ENCODE data around the gene GPC6. TPM values are rescaled to one million over a fixed set of nuclear protein-coding genes. Genes with fewer than 3 reads are reported as not detected.

The GPC6 gene
- polyA plus RNA-seq, 1 donor (not counting 4 experiments of a cell fraction or from before 2014, with no cell fraction given): 0.42 TPM

- Histone ChIP-seq H3K4me3 (ENCODE audit: control insufficient read depth in 2 of 3, extremely low read depth in 1 of 3, insufficient read depth in 2 of 3, low read depth in 1 of 3, low read length in 3 of 3) (no peak overlapping the region), H3K79me2 (ENCODE audit: control insufficient read depth, insufficient read depth, low read length) (no peaks in the 10 kb centered on the region), H3K9me1 (ENCODE audit: control insufficient read depth, extremely low read depth, insufficient read depth, low read length) (no peaks in the 10 kb centered on the region), H3K9ac (ENCODE audit: control insufficient read depth, extremely low read depth, insufficient read depth, low read length) (no peak overlapping the region), H3K9me3 (ENCODE audit: control insufficient read depth, low read depth, low read length) (no peaks in the 10 kb centered on the region), H3K27ac (ENCODE audit: control insufficient read depth, insufficient read depth, low read length) (no peak overlapping the region), H3K27me3 (ENCODE audit: control insufficient read depth, extremely low read depth, insufficient read depth, low read length) (no peaks in the 10 kb centered on the region), H3K36me3 (ENCODE audit: control insufficient read depth in 2 of 2, extremely low read depth in 1 of 2, insufficient read depth in 2 of 2, low read length in 2 of 2) (no peaks in the 10 kb centered on the region), H4K20me1 (ENCODE audit: control insufficient read depth, extremely low read depth, insufficient read depth, low read length) (no peaks in the 10 kb centered on the region), H3K4me1 (ENCODE audit: control insufficient read depth, extremely low read depth, insufficient read depth, low read length) (no peaks in the 10 kb centered on the region), H2AFZ (ENCODE audit: control insufficient read depth, low read length) (no peak overlapping the region), H3K4me2 (ENCODE audit: control insufficient read depth, extremely low read depth, insufficient read depth, low read depth, low read length) (no peak overlapping the region)
- no peak for DNase-seq (ENCODE audit: low read depth, low spot score)
- dilution Hi-C loops (cut with MboI; ENCODE audit: extremely low pct_ligation_motif_present, low sequenced_read_pairs): no loop called here
- FAIRE-seq: no peak
- TF ChIP-seq EZH2 (IDR thresholded peaks at IDR 0.05; ENCODE audit: low read length): no peak
- no peak for TF ChIP-seq CTCF (optimal IDR thresholded peaks at IDR 0.05 in 1 of 3, IDR thresholded peaks at IDR 0.05 in 1 of 3, conservative IDR thresholded peaks at IDR 0.05 in 1 of 3; ENCODE audit: extremely low read depth in 1 of 3, insufficient read depth in 2 of 3, low read length in 3 of 3)
Observed at GRCh38 chr13:94172416-94172815, 945.8 kb downstream of the GPC6 start.

- H3K27ac ChIP-seq (ENCODE audit: control insufficient read depth, insufficient read depth, low read length): no peak overlapping the region
- no peaks in the 10 kb centered on the region for H4K20me1 ChIP-seq (ENCODE audit: control insufficient read depth, extremely low read depth, insufficient read depth, low read length)
- no peaks in the 10 kb centered on the region for H3K27me3 ChIP-seq (ENCODE audit: control insufficient read depth, extremely low read depth, insufficient read depth, low read length)
- H3K79me2 ChIP-seq (ENCODE audit: control insufficient read depth, insufficient read depth, low read length): no peaks in the 10 kb centered on the region
- no peaks in the 10 kb centered on the region for H3K36me3 ChIP-seq (ENCODE audit: control insufficient read depth in 2 of 2, extremely low read depth in 1 of 2, insufficient read depth in 2 of 2, low read length in 2 of 2)
- no peak overlapping the region for H3K4me3 ChIP-seq (ENCODE audit: control insufficient read depth in 2 of 3, extremely low read depth in 1 of 3, insufficient read depth in 2 of 3, low read depth in 1 of 3, low read length in 3 of 3)
- H3K9me3 ChIP-seq (ENCODE audit: control insufficient read depth, low read depth, low read length): no peaks in the 10 kb centered on the region
- H3K4me2 ChIP-seq (ENCODE audit: control insufficient read depth, extremely low read depth, insufficient read depth, low read depth, low read length): no peak overlapping the region
- TF ChIP-seq CTCF (optimal IDR thresholded peaks at IDR 0.05 in 1 of 3, IDR thresholded peaks at IDR 0.05 in 1 of 3, conservative IDR thresholded peaks at IDR 0.05 in 1 of 3; ENCODE audit: extremely low read depth in 1 of 3, insufficient read depth in 2 of 3, low read length in 3 of 3) (no peak), EZH2 (IDR thresholded peaks at IDR 0.05; ENCODE audit: low read length) (no peak)
- H3K9ac ChIP-seq (ENCODE audit: control insufficient read depth, extremely low read depth, insufficient read depth, low read length): no peak overlapping the region
- dilution Hi-C loops (cut with MboI; ENCODE audit: extremely low pct_ligation_motif_present, low sequenced_read_pairs): no loop called here
- H3K4me1 ChIP-seq (ENCODE audit: control insufficient read depth, extremely low read depth, insufficient read depth, low read length): no peaks in the 10 kb centered on the region
- no peak for FAIRE-seq
- DNase-seq (ENCODE audit: low read depth, low spot score): no peak
- H3K9me1 ChIP-seq (ENCODE audit: control insufficient read depth, extremely low read depth, insufficient read depth, low read length): no peaks in the 10 kb centered on the region
- H2AFZ ChIP-seq (ENCODE audit: control insufficient read depth, low read length): no peak overlapping the region
Observed at GRCh38 chr13:94173312-94173854, 946.8 kb downstream of the GPC6 start.

All from keratinocyte (primary cell).